Hypothalamus (tissue), 51 donors: Measurements from ENCODE around the gene GRB2.
"Not testable (repeated sequence)": the region's sequence is repeated elsewhere in the genome, so short reads cannot be mapped to it uniquely, and the experiment has no call there.

ENCODE experiments used
- DNase-seq, 51 donors: peaks; one replicate each; lab custom pipeline; 2025; lab: John Stamatoyannopoulos, UW

Gene GRB2

DNA sequence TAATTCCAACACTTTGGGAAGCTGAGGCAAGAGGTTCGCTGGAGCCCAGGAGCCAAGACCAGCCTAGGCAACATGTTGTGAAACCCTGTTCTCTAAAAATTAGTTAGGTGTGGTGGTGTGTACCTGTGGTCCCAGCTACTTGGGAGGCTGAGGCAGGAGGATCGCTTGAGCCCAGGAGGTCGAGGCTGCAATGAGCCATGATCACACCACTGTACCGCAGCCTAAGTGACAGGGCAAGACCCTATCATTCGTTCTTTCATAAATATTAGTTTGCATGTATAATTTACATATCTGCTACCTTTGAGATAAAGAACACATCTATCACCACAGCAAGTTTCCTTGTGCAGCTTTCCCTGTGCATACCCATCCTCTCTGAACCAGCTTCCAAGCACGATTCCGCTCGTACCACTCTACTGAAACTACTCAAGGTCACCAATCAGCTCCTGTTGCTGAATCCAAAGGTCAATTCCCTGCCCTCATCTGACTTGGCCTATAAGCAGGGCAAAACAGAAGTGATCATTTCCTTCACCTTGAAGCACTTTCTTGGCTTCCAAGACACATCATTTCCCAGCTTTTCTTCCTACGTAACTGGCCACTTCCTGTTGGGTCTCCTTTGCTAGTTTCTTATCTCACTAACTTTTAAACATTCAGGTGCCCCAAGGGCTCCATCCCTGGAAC lies 49.1 kb downstream of the GRB2 start:
- DNase-seq, result no peak

DNA sequence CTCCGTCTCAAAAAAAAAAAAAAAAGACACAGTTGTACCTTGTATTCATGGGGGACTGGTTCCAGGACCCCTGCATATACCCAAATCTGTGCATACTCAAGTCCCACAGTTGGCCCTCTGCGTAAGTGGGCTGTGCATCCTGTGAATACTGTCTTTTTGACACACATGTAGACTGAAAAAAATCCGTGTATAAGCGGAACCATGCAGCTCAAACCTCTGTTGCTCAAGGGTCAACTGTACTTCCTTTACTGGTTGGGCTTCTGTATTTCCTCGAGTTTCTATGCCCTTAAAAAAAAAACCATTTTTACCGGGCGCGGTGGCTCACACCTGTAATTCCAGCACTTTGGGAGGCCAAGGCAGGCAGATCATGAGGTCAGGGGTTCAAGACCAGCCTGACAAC lies 52.3 kb downstream of the GRB2 start:
- DNase-seq, result no peak

DNA sequence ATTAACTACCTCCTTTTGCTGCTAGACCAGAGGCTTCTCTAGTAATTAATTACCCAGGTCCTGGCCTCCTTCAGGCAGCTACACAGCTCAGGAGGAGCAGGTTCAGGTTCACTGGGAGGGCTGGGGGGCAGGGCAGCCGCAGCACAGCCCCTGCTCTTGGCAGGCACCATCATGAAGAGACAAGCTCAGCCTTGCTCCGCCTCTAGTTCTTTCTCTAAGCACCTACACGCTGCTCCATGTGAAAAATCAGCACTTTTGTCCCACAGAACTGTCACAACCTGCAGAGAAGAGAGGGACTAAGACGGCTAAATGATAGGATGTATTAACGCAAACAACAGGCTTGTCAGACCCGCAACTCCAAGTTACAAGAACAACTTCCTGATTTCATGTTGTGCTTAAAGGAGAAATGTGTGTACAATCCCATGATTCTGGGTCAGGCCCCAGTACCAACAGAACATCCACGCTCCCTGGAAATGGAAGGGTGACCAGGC lies 53.4 kb downstream of the GRB2 start:
- DNase-seq, result peak in 22 of 51 donors; percentile 1 to 61 (median 7)

DNA sequence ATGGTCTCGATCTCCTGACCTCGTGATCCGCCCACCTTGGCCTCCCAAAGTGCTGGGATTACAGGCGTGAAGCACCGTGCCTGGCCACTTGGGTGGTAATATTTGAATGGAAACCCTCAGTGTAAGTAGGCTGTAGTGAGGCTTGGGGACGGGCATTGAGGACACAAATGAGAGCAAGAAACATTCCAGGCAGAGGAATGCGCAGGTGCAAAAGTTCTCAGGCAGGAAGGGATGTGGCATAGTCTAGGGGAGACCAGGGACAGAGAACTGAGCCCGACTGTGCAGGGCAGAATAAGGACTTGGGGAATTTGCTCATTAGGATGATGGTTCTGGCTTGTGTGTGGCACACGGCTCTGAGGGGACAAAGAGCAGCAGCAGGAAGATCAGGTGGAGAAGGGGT lies 54.8 kb downstream of the GRB2 start:
- DNase-seq, result no peak

DNA sequence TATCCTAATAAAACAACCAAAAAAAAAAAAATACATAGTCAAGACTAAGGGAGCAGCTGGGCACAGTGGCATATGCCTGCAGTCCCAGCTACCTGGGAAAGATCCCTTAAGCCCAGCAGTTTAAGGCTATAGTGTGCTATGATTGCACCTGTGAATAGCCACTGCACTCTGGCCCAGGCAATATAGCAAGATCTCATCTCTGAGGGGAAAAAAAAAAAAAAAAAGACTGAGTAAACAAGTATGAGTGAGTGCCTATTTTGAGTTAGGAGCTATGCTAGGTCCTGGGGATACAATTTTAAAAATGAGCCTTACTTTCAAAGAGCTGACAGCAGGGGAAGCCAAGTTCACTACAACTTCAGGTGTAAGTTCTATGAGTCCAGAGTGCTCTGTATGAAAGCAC lies 55.4 kb downstream of the GRB2 start:
- DNase-seq, result no peak

DNA sequence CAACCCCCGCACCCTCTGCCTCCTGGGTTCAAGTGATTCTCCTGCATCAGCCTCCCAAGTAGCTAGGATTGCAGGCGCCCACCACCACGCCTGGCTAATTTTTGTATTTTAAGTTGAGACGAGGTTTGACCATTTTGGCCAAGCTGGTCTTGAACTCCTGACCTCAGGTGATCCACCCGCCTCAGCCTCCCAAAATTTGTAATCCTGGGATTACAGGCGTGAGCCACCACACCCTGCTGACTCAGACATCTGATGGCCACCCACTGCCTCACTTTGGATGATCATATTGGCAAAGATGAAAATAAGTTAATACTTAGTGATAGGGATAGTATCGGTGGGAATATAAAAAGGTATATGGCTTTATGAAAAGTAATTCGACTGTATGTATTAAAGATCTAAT lies 55.9 kb downstream of the GRB2 start:
- DNase-seq, result no peak

DNA sequence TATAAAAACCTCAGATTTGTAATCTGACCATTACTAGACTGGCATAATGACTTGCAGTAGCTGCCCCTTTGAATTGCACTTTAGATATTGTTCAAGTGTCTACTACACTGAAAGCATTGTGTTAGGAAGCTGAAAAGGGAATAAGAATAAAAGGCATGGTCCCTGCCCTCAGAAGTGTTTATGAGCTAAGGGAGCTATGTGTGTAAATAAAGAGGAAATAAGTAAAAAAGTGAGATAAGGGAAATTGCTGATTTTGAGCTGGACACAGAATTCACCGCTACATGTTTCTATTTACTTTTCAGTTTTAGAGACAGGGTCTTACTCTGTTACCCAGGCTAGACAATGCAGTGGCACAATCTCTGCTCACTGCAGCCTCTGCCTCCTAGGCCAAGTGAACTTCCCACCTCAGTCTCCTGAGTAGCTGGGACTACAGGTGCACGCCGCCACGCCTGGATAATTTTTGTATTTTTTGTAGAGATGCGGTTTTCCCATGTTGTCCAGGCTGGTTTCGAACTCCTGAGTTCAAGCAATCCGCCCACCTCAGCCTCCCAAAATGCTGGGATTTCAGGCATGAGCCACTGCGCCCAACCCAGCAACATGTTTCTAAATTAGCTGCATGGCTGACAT lies 57.0 kb downstream of the GRB2 start:
- no peak for DNase-seq

DNA sequence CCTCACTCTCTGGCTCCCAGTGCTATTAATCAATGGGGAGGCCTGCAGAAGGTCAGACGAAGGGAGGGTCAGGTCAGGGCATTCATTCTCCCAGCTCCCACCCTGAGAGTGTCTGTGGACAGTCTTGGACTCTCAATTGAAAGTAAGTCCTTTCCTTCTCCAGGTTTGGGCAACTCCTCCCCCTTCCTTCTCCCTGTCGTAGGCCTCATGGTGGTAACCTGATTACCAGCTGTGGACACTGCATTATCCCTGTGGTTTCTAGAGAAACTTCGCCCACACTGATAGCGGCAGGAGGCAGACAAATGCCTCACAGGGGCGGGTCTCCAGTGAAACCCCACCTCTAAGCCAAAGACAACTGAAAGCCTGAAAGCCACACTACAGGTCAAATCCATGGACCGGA lies 58.6 kb downstream of the GRB2 start:
- DNase-seq, result no peak

DNA sequence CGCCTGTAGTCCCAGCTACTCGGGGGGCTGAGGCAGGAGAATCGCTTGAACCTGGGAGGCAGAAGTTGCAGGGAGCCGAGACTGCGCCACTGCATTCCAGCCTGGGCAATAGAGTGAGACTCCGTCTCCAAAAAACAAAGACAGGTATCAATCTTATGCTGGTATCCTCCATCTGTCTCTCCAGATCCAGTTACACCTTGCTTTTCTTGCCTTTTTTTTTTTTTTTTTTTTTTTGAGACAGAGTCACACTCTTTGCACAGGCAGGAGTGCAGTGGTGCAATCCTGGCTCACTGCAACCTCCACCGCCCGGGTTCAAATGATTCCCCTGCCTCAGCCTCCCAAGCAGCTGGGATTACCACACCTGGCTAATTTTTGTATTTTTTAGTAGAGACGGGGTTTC lies 59.1 kb downstream of the GRB2 start:
- DNase-seq, result not testable (repeated sequence)

DNA sequence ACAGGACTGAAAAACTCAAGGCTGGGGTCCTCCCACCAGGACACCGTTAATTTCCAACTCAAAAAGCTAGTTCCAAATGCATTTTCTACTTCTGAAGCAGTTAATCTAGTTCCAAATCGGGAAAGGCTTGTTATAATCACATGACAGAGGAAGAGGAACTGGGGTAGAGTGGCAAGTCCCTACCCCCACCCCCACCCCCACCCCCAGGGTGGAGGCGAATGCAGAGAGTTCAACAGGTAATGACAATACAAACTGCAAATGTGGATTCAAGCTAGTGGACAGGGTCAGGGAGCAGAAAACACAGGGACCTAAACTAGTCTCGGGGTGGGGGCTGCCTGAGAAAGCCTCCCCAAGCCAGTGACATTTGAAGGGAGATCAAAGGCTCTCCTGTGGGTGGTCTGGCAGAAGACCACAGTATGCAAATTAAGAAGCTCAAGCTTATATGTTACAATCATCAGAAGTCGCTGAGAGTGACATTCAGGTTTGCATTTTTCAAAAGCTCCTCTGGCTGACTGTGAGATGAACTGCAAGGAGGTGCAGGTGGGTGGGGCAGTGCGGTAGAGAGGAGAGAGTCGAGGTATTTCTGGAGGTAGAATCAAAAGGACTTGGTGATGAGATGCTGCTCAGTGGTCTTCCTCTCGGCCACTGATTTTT lies 59.8 kb downstream of the GRB2 start:
- DNase-seq, result no peak

DNA sequence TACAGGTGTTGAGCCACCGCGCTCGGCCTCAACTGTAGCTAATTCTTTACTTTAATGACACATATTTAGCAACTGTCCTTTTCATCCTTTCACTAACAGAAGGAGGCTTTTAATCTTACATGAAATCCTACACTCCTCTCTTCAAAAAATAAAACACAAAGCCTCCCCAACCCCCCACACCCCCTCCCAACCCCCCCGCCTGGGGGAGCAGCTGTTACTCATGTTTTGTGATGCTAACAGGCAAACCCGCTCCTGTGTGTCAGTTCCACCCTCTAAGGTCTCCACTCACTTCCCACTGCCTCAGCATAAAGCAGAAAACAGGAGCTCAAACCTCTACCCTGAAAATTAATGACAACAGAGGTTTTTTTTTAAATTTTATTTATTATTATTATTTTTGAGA lies 60.8 kb downstream of the GRB2 start:
- DNase-seq, result peak in 2 of 51 donors; percentile 16 to 24

DNA sequence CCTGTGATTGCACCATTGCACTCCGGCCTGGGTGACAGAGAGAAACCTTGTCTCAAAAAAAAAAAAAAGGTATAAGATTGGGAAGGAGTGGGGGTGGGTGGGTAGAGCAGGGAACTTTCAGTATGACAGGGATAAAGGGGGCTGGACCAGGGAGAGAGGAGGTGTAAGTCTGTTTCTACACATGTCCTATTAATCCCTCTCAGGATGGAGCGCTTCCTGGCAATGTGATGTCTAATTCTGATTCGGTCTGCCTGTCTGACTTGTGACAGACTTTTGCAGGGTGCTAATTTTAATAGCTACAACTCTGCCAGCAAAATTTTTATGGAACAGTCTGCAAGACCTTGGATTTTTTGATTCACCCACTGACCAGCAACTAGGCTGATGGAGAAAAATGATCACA lies 62.5 kb downstream of the GRB2 start:
- DNase-seq, result no peak

DNA sequence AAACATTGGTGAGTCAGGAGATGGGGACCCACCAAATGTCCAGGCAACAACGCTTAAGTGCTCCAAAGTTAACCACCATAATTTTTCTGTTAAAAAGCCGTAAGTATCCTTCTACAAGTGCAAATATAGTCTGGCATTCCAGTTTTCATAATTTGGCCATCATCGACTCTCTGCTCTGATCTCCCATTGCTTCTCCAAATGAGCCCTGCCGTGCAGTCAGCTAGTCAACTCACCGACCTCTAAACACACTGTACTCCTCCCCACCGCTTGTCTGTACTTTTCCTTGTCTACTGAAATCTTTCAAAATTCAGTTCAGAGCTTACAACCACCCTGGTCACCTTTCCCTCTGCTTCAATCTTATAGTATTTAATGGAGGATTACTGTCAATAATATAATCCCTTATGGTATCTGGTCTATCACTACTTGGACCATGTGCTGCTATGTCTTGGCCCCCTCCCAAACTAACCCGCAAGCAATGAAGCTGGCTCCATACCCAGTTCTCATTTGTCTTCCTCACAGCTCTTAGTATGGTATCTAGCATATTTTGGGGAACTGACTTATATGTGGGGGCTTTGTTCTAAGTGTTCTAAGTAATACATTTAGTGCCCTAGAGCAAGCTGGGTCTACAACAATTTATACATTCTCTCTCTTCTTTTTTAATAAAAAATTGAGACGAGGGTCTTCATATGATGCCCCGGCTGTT lies 63.5 kb downstream of the GRB2 start:
- no peak for DNase-seq

DNA sequence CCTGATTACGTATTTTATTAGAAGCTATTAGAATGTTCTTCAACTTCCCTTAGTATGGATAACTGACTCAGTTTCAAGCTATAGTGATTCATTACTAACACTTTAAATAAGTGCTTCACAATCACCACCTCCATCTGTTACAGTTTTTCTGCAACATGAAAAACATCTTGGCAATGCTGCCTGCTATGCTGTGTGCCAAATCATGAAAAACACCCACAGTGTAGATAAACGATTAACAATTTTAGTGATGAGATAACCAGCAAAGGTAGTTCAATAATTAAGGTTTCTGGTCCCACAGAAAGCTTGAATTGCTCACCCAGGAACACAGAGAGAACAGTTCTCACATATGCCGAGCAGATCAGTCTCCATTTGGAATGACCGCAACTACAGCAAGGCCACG lies 64.8 kb downstream of the GRB2 start:
- DNase-seq, result peak in 1 of 51 donors; percentile 33

DNA sequence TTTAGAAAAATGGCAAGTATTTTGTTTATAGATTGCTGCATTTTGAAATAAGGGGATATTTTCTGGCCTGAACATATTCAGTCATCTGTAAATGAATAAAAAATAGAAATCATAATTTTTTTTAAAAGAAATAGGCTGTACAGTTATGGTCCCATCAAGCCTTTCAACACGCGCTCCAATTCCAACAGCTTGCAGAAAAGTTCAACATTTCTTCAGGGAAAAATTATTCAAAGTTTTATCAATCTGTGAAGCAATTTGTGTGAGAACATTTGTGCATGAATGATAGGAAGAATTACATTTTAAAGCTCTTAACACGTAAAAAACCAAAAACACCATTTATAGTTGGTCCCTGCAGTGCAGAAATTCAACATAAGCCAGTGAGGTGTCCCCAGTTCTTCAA lies 65.5 kb downstream of the GRB2 start:
- no peak for DNase-seq

DNA sequence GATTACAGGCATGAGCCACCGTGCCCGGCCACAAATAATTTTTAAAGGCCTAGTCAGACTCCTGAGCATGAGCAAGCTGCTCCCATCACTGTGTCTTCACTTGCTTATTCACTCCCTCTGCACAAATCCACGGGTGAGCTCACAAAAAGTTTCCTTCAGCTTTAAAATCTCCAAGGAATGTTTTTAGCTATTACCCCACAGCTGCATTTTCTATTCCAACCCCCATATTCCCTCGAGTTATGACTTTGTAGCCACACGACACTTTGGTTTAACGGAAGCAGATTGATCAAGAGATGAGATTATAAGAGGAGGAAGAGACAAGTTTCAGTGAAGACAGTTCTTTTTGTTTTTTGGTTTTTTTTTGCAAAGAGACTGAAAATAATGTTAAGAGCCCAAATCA lies 67.1 kb downstream of the GRB2 start:
- no peak for DNase-seq

DNA sequence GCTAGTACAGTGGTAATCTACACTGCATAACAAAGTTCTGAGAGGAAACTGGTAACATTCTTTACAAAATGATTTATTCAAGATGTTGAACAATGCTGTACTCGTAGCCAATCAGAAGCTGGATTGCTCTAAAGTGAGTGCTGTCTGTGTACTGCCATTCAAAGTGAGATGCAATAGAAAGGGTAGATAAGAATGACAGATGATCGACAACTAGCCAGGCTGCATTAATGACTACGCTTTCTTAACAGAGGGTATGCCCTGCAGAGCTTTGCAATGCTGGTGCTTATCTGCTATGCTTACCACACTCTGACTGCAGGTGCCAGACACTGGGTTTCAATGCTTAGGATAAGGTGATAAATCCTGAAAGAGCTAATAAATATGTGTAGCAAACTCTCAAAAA lies 70.2 kb downstream of the GRB2 start:
- DNase-seq, result no peak

DNA sequence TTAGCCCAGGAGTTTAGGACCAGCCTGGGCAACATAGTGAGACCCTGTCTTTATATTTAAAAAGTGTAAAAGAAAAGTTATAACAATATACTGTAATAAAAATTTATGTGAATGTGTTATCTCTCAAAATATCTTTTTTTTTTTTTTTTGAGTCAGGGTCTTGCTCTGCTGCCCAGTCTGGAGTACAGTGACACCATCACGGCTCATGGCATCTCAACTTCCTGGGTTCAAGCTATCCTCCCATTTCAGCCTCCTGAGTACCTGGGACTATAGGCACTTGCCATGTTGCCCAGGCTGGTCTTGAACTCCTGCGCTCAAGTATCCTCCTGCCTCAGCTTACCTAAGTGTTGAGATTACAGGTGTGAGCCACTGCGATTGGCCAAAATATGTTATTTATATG lies 70.8 kb downstream of the GRB2 start:
- DNase-seq, result no peak

DNA sequence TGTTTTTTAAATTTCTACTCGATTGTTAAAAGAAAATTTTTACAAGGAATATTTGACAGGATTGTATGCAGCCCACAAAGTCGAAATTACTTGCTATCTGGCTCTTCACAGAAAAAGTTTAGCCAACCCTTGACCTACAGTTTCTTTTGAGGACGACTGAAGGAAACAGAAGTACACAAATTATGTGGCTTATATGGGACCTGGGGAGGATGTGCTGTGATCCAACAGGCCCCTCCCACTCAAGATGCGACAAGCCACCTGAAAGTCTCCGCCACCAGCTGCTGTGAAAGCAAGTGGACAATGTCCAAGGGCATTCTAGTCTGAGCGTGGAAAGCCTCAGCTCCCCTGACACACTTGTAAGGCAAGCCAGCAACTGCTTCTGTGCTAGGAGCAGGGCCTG lies 73.8 kb downstream of the GRB2 start:
- DNase-seq, result no peak

DNA sequence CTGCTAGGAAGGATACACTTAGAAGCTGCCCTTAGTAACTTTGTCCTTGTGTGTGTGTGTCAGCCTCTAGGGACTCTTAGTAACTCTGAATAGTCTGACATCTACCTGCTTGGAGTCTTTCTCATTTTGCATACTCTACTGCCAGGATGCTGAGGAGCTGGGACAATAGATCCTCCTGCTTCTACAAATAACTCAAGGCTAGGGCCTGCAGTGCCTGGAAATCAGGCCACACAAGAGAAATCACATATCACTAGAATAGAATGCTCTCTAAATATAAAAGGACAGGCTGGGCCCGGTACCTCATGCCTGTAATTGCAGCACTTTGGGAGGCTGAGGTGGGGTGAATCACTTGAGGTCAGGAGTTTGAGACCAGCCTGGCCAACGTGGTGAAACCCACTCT lies 77.7 kb downstream of the GRB2 start:
- DNase-seq, result no peak

DNA sequence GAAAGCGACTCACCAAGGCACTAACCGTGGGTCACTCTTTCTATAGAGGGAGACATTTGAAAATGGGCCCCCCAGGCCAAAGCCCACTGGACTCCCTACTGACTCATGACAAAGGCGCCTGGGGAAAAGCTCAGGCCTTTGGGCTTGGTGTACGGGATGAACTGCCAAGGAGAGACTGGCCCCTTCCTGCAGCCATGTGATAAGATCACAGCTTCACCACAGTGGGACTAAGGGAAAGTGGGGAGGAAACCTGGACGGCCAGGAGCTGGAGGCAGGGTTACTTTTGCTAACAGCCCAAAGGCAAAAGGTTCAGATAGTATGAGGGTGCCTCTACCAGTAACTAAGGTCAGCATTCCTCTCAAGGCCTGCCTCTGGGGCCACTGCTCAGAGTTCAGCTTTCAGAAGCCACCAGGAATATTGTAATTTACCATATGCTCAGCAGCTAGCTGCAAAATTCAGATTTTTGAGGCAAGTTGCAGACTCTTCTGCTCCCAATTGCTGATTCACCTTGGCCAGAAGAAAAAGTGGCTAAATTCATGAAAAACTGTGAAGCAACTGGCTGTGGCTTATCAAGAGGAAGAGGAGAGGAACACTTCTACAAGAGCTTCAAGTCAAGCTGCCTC lies 79.1 kb downstream of the GRB2 start:
- DNase-seq, result no peak
